ENCODE results near the gene CTSE.

DNA sequence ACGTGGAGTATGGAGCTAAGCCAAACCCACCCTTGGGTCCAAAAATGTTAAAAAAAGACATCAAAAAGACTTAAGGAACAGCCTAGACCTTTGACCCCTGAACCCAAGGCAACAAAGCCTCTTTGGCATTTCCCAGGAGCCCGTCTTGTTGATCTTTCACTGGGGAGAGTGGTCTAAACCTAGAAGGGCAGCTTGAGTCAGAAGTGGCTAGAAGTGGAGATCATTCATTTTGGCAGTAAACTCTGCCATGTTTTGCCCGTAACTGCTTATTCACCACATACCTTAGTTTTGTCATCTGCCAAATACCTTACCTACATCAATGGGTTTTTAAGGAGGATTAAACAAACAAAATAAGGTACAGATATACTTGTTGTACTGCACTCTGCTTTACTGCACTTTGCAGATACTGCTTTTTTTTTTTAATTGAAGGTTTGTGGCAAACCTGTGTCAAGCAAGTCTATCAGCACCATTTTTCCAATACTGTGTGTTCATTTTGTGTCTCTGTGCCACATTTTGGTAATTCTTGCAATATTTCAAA is 1.7 kb upstream of the CTSE start:
- TF ChIP-seq, protein P1, sequence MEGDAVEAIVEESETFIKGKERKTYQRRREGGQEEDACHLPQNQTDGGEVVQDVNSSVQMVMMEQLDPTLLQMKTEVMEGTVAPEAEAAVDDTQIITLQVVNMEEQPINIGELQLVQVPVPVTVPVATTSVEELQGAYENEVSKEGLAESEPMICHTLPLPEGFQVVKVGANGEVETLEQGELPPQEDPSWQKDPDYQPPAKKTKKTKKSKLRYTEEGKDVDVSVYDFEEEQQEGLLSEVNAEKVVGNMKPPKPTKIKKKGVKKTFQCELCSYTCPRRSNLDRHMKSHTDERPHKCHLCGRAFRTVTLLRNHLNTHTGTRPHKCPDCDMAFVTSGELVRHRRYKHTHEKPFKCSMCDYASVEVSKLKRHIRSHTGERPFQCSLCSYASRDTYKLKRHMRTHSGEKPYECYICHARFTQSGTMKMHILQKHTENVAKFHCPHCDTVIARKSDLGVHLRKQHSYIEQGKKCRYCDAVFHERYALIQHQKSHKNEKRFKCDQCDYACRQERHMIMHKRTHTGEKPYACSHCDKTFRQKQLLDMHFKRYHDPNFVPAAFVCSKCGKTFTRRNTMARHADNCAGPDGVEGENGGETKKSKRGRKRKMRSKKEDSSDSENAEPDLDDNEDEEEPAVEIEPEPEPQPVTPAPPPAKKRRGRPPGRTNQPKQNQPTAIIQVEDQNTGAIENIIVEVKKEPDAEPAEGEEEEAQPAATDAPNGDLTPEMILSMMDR (IDR thresholded peaks at IDR 0.05) = no peak
- TF ChIP-seq POLR2A (IDR thresholded peaks at IDR 0.05; ENCODE audit: low read length) (no peak), HEYL (CRISPR knock-in tag; IDR thresholded peaks at IDR 0.05) (no peak), EP300 (IDR thresholded peaks at IDR 0.05) (no peak), ESRRA (IDR thresholded peaks at IDR 0.05; ENCODE audit: borderline replicate concordance, low read length) (no peak), BHLHE40 (IDR thresholded peaks at IDR 0.05; ENCODE audit: low read depth, low read length) (no peak), POLR2AphosphoS2 (conservative IDR thresholded peaks at IDR 0.05; ENCODE audit: low read length) (no peak), JUN (IDR thresholded peaks at IDR 0.05) (no peak), KDM1A (IDR thresholded peaks at IDR 0.05; ENCODE audit: low read depth) (no peak), MYC (IDR thresholded peaks at IDR 0.05; ENCODE audit: borderline replicate concordance, low read length) (no peak)
- TF ChIP-seq, protein P2, sequence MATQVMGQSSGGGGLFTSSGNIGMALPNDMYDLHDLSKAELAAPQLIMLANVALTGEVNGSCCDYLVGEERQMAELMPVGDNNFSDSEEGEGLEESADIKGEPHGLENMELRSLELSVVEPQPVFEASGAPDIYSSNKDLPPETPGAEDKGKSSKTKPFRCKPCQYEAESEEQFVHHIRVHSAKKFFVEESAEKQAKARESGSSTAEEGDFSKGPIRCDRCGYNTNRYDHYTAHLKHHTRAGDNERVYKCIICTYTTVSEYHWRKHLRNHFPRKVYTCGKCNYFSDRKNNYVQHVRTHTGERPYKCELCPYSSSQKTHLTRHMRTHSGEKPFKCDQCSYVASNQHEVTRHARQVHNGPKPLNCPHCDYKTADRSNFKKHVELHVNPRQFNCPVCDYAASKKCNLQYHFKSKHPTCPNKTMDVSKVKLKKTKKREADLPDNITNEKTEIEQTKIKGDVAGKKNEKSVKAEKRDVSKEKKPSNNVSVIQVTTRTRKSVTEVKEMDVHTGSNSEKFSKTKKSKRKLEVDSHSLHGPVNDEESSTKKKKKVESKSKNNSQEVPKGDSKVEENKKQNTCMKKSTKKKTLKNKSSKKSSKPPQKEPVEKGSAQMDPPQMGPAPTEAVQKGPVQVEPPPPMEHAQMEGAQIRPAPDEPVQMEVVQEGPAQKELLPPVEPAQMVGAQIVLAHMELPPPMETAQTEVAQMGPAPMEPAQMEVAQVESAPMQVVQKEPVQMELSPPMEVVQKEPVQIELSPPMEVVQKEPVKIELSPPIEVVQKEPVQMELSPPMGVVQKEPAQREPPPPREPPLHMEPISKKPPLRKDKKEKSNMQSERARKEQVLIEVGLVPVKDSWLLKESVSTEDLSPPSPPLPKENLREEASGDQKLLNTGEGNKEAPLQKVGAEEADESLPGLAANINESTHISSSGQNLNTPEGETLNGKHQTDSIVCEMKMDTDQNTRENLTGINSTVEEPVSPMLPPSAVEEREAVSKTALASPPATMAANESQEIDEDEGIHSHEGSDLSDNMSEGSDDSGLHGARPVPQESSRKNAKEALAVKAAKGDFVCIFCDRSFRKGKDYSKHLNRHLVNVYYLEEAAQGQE (IDR thresholded peaks at IDR 0.05) = no peak
- TF ChIP-seq, protein P3, sequence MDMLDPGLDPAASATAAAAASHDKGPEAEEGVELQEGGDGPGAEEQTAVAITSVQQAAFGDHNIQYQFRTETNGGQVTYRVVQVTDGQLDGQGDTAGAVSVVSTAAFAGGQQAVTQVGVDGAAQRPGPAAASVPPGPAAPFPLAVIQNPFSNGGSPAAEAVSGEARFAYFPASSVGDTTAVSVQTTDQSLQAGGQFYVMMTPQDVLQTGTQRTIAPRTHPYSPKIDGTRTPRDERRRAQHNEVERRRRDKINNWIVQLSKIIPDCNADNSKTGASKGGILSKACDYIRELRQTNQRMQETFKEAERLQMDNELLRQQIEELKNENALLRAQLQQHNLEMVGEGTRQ (IDR thresholded peaks at IDR 0.05) = no peak
- TF ChIP-seq, protein P4, sequence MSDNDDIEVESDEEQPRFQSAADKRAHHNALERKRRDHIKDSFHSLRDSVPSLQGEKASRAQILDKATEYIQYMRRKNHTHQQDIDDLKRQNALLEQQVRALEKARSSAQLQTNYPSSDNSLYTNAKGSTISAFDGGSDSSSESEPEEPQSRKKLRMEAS (IDR thresholded peaks at IDR 0.05) = no peak
